Liver (tissue), 9 donors: ENCODE data around the gene BANK1. TPM values are rescaled to one million over a fixed set of nuclear protein-coding genes. Genes with fewer than 3 reads are reported as not detected.

Experiments
- DNase-seq: peaks from one replicate; pipeline ENCODE4 v3.0.0-alpha.2; 2017; ENCODE audit warnings: low spot score
- H3K27ac ChIP-seq, 2 donors: one replicate each; pipeline ENCODE4 v1.7.0; 2013; ENCODE audit warnings: inconsistent platforms in 2 of 2, low read length in 2 of 2, control low read depth in 1 of 2, low read depth in 1 of 2, mild to moderate bottlenecking in 1 of 2
- H3K27me3 ChIP-seq, 4 donors: one replicate each; pipeline versions ENCODE4 v1.6.1 to v1.7.0; 2013; ENCODE audit warnings: low read length in 3 of 4, inconsistent platforms in 1 of 4, mild to moderate bottlenecking in 1 of 4, moderate library complexity in 1 of 4; ENCODE audit not compliant: control insufficient read depth in 4 of 4, insufficient read depth in 4 of 4
- H3K36me3 ChIP-seq, 4 donors: one replicate each; pipeline versions ENCODE4 v1.6.1 to v1.7.0; 2013; ENCODE audit warnings: low read length in 3 of 4, mild to moderate bottlenecking in 3 of 4, low read depth in 1 of 4, moderate library complexity in 1 of 4; ENCODE audit not compliant: control insufficient read depth in 4 of 4, insufficient read depth in 3 of 4
- H3K4me1 ChIP-seq, 4 donors: one replicate each; pipeline versions ENCODE4 v1.6.1 to v1.7.0; 2013; ENCODE audit warnings: low read length in 3 of 4, mild to moderate bottlenecking in 3 of 4, moderate library complexity in 1 of 4; ENCODE audit not compliant: control insufficient read depth in 4 of 4, insufficient read depth in 4 of 4
- H3K4me3 ChIP-seq, 3 donors: one replicate each; pipeline versions ENCODE4 v1.6.1 to v1.7.0; 2013; ENCODE audit warnings: low read length in 3 of 3, control low read depth in 1 of 3, low read depth in 1 of 3, mild to moderate bottlenecking in 1 of 3
- H3K9ac ChIP-seq, 2 donors: one replicate each; pipeline ENCODE4 v1.7.0; 2013; ENCODE audit warnings: low read length in 2 of 2, mild to moderate bottlenecking in 2 of 2, moderate library complexity in 2 of 2, control low read depth in 1 of 2, low read depth in 1 of 2
- H3K9me3 ChIP-seq, 4 donors: one replicate each; pipeline versions ENCODE4 v1.6.1 to v1.7.0; 2013; ENCODE audit warnings: low read length in 3 of 4; ENCODE audit not compliant: control insufficient read depth in 4 of 4
- EGR1 ChIP-seq, 2 donors: IDR thresholded peaks; 2 replicates each; pipeline ENCODE4 v1.6.1; 2016 to 2018; ENCODE audit warnings: antibody characterized with exemption in 2 of 2, low read depth in 2 of 2
- FOXA1 ChIP-seq: IDR thresholded peaks from 2 replicates; pipeline ENCODE4 v1.6.1; 2016; ENCODE audit warnings: antibody characterized with exemption
- FOXA2 ChIP-seq: IDR thresholded peaks from 2 replicates; pipeline ENCODE4 v1.6.1; 2016; ENCODE audit warnings: antibody characterized with exemption
- GABPA ChIP-seq, 2 donors: IDR thresholded peaks in 1 of 2; conservative IDR thresholded peaks in 1 of 2; 2 replicates each; pipeline ENCODE4 v1.6.1; 2016; ENCODE audit warnings: antibody characterized with exemption in 2 of 2, mild to moderate bottlenecking in 1 of 2, moderate library complexity in 1 of 2
- HNF4A ChIP-seq, 2 donors: conservative IDR thresholded peaks; 2 replicates each; pipeline ENCODE4 v1.6.1; 2016; ENCODE audit warnings: antibody characterized with exemption in 2 of 2, mild to moderate bottlenecking in 2 of 2
- HNF4G ChIP-seq: IDR thresholded peaks from 2 replicates; pipeline ENCODE4 v1.6.1; 2016; ENCODE audit warnings: antibody characterized with exemption
- JUND ChIP-seq, 2 donors: IDR thresholded peaks; 2 replicates each; pipeline ENCODE4 v1.6.1; 2016; ENCODE audit warnings: antibody characterized with exemption in 2 of 2
- NR2F2 ChIP-seq: IDR thresholded peaks from 2 replicates; pipeline ENCODE4 v1.6.1; 2016; ENCODE audit warnings: antibody characterized with exemption
- RAD21 ChIP-seq, 2 donors: IDR thresholded peaks; 2 replicates each; pipeline ENCODE4 v1.6.1; 2016; ENCODE audit warnings: antibody characterized with exemption in 2 of 2, mild to moderate bottlenecking in 2 of 2
- RXRA ChIP-seq, 2 donors: IDR thresholded peaks; 2 replicates each; pipeline ENCODE4 v1.6.1; 2017 to 2018; ENCODE audit warnings: antibody characterized with exemption in 2 of 2, mild to moderate bottlenecking in 1 of 2
- SP1 ChIP-seq: IDR thresholded peaks from 2 replicates; pipeline ENCODE4 v1.6.1; 2018; ENCODE audit warnings: antibody characterized with exemption, mild to moderate bottlenecking
- TAF1 ChIP-seq: conservative IDR thresholded peaks from 2 replicates; pipeline ENCODE4 v1.6.1; 2016; ENCODE audit warnings: antibody characterized with exemption, mild to moderate bottlenecking
- YY1 ChIP-seq: IDR thresholded peaks from 2 replicates; pipeline ENCODE4 v1.6.1; 2016; ENCODE audit warnings: antibody characterized with exemption, mild to moderate bottlenecking
- WGBS: extraction: QIAGEN DNeasy Blood & Tissue Kit; methylation state at CpG from one replicate; pipeline ENCODE4 v1.1.7; 2013; 5-methylcytosine and 5-hydroxymethylcytosine counted together
- polyA plus RNA-seq, 2 donors: library from polyadenylated mRNA; stranded (reverse) in 1 of 2; unstranded in 1 of 2; fragments of 200-250 nt in 1 of 2; fragments of >200 nt in 1 of 2; fragmentation: Nextera tagmentation in 1 of 2; extraction: Ambion mirVana in 1 of 2; gene quantifications; one replicate each; pipeline versions ENCODE4 v1.2.1 to v1.2.3, GENCODE V29; 2013 to 2015
- total RNA-seq, 2 donors: library from RNA; depleted of rRNA; stranded (reverse); fragments of >200 nt; gene quantifications; one replicate each; pipeline ENCODE4 v1.2.3, GENCODE V29; 2014
- TF ChIP-seq, protein P1 (sequence below): IDR thresholded peaks from 2 replicates; pipeline ENCODE4 v1.6.1; 2016; ENCODE audit warnings: antibody characterized with exemption, mild to moderate bottlenecking
- TF ChIP-seq, protein P2 (sequence below): IDR thresholded peaks from 2 replicates; pipeline ENCODE4 v1.6.1; 2016; ENCODE audit warnings: antibody characterized with exemption
- TF ChIP-seq, protein P3 (sequence below): IDR thresholded peaks from 2 replicates; pipeline ENCODE4 v1.6.1; 2016; ENCODE audit warnings: antibody characterized with exemption
- TF ChIP-seq, protein P4 (sequence below): fragments of 150-350 bp; IDR thresholded peaks from 2 replicates; pipeline ENCODE4 v1.5.1; 2017; ENCODE audit warnings: improper control_type of control experiment, low read depth, low read length; ENCODE audit not compliant: missing input control
- TF ChIP-seq, protein P5 (sequence below): IDR thresholded peaks from 2 replicates; pipeline ENCODE4 v1.6.1; 2016; ENCODE audit warnings: antibody characterized with exemption
- donor health status: healthy.
- donor health status: healthy.
- donor health status: healthy.
- donor health status: healthy.
- donor health status: healthy.

BANK1 gene
- total and polyA plus RNA-seq, 4 donors, result 0.06 to 1.7 (median 0.35) TPM

DNA sequence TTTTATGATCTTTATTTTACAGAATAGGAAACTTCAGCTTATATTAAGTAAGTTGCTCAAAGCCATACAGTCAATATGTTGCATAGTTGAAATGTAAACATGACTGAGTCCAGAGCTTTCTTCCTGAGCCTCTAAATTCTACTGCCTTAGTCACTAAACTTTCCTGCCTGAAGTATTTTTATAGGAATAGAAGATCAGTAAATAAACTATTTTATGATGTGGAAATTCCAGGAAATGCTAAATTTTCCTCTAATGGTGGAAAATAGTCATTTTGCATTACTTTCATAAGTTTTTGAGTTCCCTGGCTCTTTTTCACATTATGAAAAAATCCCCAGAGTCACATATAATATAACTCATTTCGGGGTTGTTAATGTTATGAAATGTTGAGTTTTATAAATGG, 182.8 kb downstream of the BANK1 start:
- WGBS, result 87% methylated on average over 1 of the region's 1 CpG
- H3K27ac ChIP-seq, result no peak overlapping the region
- H3K27me3 ChIP-seq, result no peaks in the 10 kb centered on the region
- H3K36me3 ChIP-seq, result no peaks in the 10 kb centered on the region
- no peak for DNase-seq
- H3K9ac ChIP-seq, result no peak overlapping the region
- H3K4me3 ChIP-seq, result no peak overlapping the region
- no peaks in the 10 kb centered on the region for H3K9me3 ChIP-seq
- TF ChIP-seq HNF4A (conservative IDR thresholded peaks at IDR 0.05) (no peak), TAF1 (no peak), FOXA1 (no peak), YY1 (no peak)
- TF ChIP-seq, protein P1, sequence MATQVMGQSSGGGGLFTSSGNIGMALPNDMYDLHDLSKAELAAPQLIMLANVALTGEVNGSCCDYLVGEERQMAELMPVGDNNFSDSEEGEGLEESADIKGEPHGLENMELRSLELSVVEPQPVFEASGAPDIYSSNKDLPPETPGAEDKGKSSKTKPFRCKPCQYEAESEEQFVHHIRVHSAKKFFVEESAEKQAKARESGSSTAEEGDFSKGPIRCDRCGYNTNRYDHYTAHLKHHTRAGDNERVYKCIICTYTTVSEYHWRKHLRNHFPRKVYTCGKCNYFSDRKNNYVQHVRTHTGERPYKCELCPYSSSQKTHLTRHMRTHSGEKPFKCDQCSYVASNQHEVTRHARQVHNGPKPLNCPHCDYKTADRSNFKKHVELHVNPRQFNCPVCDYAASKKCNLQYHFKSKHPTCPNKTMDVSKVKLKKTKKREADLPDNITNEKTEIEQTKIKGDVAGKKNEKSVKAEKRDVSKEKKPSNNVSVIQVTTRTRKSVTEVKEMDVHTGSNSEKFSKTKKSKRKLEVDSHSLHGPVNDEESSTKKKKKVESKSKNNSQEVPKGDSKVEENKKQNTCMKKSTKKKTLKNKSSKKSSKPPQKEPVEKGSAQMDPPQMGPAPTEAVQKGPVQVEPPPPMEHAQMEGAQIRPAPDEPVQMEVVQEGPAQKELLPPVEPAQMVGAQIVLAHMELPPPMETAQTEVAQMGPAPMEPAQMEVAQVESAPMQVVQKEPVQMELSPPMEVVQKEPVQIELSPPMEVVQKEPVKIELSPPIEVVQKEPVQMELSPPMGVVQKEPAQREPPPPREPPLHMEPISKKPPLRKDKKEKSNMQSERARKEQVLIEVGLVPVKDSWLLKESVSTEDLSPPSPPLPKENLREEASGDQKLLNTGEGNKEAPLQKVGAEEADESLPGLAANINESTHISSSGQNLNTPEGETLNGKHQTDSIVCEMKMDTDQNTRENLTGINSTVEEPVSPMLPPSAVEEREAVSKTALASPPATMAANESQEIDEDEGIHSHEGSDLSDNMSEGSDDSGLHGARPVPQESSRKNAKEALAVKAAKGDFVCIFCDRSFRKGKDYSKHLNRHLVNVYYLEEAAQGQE, result no peak
- H3K4me1 ChIP-seq, result no peaks in the 10 kb centered on the region

DNA sequence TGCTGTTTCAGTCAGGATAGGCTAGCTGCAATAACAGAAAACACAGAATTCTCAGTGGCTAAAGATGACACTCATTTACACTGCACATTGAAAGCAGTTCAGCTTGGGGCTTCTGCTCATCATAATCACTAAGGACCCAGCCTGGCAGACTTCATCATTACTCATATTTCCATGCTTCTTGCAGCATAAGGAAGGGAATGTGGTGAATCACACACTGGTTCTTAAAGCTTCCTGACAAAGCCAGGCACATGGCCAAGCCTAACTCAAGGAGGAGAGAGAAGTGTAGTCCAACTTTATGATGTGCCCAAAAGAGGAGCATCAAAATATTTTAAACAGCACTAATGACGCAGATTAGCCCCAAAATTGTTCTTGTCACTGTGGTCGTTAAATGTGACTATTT, 186.5 kb downstream of the BANK1 start:
- TF ChIP-seq, protein P2, sequence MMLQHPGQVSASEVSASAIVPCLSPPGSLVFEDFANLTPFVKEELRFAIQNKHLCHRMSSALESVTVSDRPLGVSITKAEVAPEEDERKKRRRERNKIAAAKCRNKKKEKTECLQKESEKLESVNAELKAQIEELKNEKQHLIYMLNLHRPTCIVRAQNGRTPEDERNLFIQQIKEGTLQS, result no peak
- TF ChIP-seq FOXA1 (no peak), YY1 (no peak), RXRA (IDR thresholded peaks at IDR 0.05) (no peak), GABPA (IDR thresholded peaks at IDR 0.05 in 1 of 2, conservative IDR thresholded peaks at IDR 0.05 in 1 of 2) (no peak), RAD21 (IDR thresholded peaks at IDR 0.05) (no peak), EGR1 (IDR thresholded peaks at IDR 0.05; ENCODE audit: low read depth in 2 of 2) (no peak), TAF1 (no peak), FOXA2 (no peak), SP1 (no peak), NR2F2 (no peak), HNF4A (conservative IDR thresholded peaks at IDR 0.05) (no peak), HNF4G (no peak), JUND (IDR thresholded peaks at IDR 0.05) (no peak)
- TF ChIP-seq, protein P3, sequence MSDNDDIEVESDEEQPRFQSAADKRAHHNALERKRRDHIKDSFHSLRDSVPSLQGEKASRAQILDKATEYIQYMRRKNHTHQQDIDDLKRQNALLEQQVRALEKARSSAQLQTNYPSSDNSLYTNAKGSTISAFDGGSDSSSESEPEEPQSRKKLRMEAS, result no peak
- TF ChIP-seq, protein P4, sequence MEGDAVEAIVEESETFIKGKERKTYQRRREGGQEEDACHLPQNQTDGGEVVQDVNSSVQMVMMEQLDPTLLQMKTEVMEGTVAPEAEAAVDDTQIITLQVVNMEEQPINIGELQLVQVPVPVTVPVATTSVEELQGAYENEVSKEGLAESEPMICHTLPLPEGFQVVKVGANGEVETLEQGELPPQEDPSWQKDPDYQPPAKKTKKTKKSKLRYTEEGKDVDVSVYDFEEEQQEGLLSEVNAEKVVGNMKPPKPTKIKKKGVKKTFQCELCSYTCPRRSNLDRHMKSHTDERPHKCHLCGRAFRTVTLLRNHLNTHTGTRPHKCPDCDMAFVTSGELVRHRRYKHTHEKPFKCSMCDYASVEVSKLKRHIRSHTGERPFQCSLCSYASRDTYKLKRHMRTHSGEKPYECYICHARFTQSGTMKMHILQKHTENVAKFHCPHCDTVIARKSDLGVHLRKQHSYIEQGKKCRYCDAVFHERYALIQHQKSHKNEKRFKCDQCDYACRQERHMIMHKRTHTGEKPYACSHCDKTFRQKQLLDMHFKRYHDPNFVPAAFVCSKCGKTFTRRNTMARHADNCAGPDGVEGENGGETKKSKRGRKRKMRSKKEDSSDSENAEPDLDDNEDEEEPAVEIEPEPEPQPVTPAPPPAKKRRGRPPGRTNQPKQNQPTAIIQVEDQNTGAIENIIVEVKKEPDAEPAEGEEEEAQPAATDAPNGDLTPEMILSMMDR, result no peak
- TF ChIP-seq, protein P1, result no peak
- TF ChIP-seq, protein P5, sequence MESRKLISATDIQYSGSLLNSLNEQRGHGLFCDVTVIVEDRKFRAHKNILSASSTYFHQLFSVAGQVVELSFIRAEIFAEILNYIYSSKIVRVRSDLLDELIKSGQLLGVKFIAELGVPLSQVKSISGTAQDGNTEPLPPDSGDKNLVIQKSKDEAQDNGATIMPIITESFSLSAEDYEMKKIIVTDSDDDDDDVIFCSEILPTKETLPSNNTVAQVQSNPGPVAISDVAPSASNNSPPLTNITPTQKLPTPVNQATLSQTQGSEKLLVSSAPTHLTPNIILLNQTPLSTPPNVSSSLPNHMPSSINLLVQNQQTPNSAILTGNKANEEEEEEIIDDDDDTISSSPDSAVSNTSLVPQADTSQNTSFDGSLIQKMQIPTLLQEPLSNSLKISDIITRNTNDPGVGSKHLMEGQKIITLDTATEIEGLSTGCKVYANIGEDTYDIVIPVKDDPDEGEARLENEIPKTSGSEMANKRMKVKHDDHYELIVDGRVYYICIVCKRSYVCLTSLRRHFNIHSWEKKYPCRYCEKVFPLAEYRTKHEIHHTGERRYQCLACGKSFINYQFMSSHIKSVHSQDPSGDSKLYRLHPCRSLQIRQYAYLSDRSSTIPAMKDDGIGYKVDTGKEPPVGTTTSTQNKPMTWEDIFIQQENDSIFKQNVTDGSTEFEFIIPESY, result no peak
- WGBS, result 46% methylated on average over 2 of the region's 2 CpGs
- DNase-seq, result no peak

More for the DNA sequence above, 186.5 kb downstream of the BANK1 start:
- no peak overlapping the region for H3K9ac ChIP-seq
- no peaks in the 10 kb centered on the region for H3K27me3 ChIP-seq
- H3K4me3 ChIP-seq, result no peak overlapping the region
- no peaks in the 10 kb centered on the region for H3K9me3 ChIP-seq
- H3K27ac ChIP-seq, result no peak overlapping the region
- no peaks in the 10 kb centered on the region for H3K36me3 ChIP-seq
- no peaks in the 10 kb centered on the region for H3K4me1 ChIP-seq
